ENCODE results near the gene OTOP3. TPM values are rescaled to one million over a fixed set of nuclear protein-coding genes. Genes with fewer than 3 reads are reported as not detected.

Gene OTOP3
- total RNA-seq, 1 experiment from 2014 or later: not detected

- Histone ChIP-seq H3T11ph (ENCODE audit: low read length) (no peak overlapping the region), H3K79me1 (ENCODE audit: insufficient read depth, low read depth, low read length, poor library complexity, severe bottlenecking) (no peaks in the 10 kb centered on the region), H2BK20ac (ENCODE audit: low read depth, low read length, poor library complexity, severe bottlenecking) (no peak overlapping the region), H2BK120ac (ENCODE audit: low read depth, low read length, poor library complexity, severe bottlenecking) (no peak overlapping the region), H3K4ac (ENCODE audit: low read depth, low read length) (no peak overlapping the region), H3K56ac (ENCODE audit: insufficient read length, low read depth, low read length) (no peak overlapping the region), H4K5ac (ENCODE audit: insufficient read length, low read depth, low read length) (no peak overlapping the region), H2AK5ac (ENCODE audit: insufficient read length, low read length) (no peak overlapping the region), H3K14ac (ENCODE audit: insufficient read depth, low read length) (no peak overlapping the region), H2AFZ (ENCODE audit: low read length) (no peak overlapping the region), H3K4me1 (ENCODE audit: insufficient read depth, low read length) (no peaks in the 10 kb centered on the region), H3K79me2 (ENCODE audit: insufficient read depth, low read length) (no peaks in the 10 kb centered on the region), H4K8ac (replicated peaks; ENCODE audit: insufficient read length, low read depth, low read length) (no peak overlapping the region), H2BK12ac (ENCODE audit: insufficient read length, low read depth, low read length) (no peak overlapping the region), H3K9ac (ENCODE audit: extremely low read depth, insufficient read length, low read length) (no peak overlapping the region), H2BK5ac (ENCODE audit: insufficient read length, low read length) (no peak overlapping the region), H3K23ac (ENCODE audit: insufficient read length, low read depth, low read length) (no peak overlapping the region), H3K18ac (ENCODE audit: insufficient read length, low read depth, low read length) (no peak overlapping the region), H3K27ac (ENCODE audit: insufficient read length, low read depth, low read length) (no peak overlapping the region), H2BK15ac (ENCODE audit: low read depth, low read length) (no peak overlapping the region), H3K9me3 (ENCODE audit: control insufficient read depth, low read depth, low read length) (no peaks in the 10 kb centered on the region), H4K91ac (ENCODE audit: insufficient read length, low read depth, low read length) (no peak overlapping the region), H4K20me1 (ENCODE audit: control insufficient read depth, insufficient read depth, insufficient read length) (no peaks in the 10 kb centered on the region), H3K4me2 (ENCODE audit: insufficient read depth, insufficient read length, low read length) (no peak overlapping the region), H3K23me2 (ENCODE audit: insufficient read length, low read depth, low read length, poor library complexity, severe bottlenecking) (no peaks in the 10 kb centered on the region), H3K27me3 (ENCODE audit: insufficient read depth, low read length) (no peaks in the 10 kb centered on the region)
- Mint-ChIP-seq H3K4me1 (peaks cover 6 to 16% of the 10 kb centered on the region in 2 experiments), H3K27ac (no peak overlapping the region), H3K4me3 (no peak overlapping the region), H3K36me3 (ENCODE audit: insufficient read depth in 1 of 3, low read depth in 3 of 3) (peaks cover 0 to 2% (median 0%) of the 10 kb centered on the region in 3 experiments; a peak in 2 of 7 replicates), H3K27me3 (ENCODE audit: low read depth) (peaks cover 32% of the 10 kb centered on the region), H3K9me3 (peaks cover 0 to 2% of the 10 kb centered on the region in 2 experiments; a peak in 1 of 5 replicates)
- TF ChIP-seq CTCF (conservative IDR thresholded peaks at IDR 0.05): peak; percentile 97; the same call in 2 of the 3 replicates
- DNase-seq: peak; percentile 93
- no CpG with 5 or more reads among the region's 33 CpGs for WGBS (ENCODE audit: extremely low coverage, insufficient read length, low lambda C conversion rate)
Measured at GRCh38 chr17:74957935-74958740, 22.4 kb downstream of the OTOP3 start.

Measured in H9 (cell line).